ENCODE results near the gene PRC1.
A peak's percentile ranks its signal among the peaks of the same experiment; 100 is the strongest.

Gene PRC1

DNA sequence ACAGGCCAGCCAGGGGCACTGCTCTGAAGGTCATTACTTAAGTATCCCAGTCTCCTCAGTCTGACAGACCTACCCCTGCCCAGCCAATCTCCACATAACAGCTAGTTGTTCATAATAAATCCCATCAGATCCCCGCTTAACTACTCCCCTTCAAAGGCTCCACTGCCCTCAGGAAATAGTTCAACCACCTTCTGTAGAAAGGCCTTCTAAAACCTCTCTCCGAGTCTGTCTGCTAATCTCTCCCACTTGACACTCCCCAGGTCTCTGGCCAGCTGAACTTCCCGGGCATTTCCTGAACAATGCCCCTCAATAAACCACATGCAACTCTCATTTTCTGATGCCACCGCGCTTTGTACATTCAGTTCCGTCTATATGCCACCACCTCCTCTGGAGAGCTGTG, 6.0 kb downstream of the PRC1 start:
- no peak for DNase-seq

DNA sequence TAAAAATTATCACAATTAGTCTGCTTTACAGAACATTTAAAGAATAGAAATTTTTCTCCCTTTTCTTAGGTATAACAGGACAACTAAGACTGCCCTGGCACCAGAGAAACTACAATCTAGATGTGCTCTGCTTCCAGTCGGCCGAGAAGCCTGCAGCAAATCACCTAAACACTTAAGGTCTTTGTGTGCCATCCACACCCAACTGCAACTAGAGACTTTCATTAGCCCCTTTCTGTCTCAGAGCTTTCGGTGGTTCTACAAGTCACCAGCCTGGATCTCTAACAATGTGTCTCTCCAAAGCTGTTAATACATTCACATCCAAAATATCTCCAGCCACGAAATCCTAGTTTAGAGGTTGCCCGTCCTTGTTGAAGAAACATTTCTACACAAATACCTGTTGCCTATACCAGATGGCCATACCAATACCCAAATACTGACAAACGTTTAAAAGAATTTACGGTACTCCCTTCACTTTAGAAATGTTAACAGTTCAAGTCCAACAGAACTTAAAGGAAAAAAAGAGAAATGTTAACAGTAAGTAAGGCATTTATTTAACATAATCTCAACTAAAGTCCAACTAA, 6.7 kb downstream of the PRC1 start:
- DNase-seq = no peak

DNA sequence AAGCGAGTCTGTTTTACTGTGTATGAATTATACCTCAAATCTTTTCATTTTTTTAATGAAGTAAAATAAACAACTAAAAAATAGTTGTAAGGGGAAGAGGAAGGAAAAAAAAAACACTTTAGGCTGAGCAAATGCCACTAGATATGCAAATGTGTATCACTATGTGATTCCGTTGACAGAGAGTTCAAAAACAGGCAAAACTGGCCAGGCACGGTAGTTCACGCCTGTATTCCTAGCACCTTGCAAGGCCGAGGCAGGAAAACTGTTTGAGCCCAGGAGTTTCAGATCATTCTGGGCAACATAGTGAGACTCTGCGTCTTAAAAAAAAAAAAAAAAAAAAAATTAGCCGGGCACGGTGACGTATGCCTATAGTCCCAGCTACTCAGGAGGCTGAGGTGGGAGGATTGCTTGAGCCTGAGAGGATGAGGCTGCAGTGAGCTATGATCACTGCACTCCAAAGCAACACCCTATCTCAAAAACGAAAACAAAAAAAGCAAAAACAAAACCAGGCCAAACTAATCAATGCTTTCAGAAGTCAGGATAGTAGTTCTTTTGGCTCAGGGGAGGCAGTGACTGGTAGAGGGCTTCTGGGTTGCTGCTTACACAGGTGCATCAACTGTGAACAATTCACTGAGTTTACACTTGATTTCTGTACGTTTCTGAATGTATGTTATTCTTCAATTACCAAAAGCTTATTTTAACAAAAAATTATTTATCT, 7.4 kb downstream of the PRC1 start:
- no peak for DNase-seq

DNA sequence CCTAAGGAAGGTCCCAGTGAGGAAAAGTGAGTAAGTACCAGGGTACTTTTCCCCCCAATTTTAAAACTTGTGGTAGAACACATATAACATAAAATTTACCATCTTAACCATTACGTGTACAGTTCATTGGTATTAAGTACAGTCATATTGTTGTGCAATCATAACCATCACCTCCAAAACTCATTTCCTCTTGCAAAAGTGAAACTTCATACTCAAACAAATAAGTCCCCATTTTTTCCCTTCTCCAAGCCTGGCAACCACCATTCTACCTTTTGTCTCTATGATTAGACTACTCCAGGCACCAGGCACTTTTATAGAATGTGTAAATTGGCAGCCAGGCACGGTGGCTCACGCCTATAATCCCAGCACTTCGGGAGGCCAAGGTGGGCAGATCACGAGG, 12.2 kb downstream of the PRC1 start:
- DNase-seq = no peak

DNA sequence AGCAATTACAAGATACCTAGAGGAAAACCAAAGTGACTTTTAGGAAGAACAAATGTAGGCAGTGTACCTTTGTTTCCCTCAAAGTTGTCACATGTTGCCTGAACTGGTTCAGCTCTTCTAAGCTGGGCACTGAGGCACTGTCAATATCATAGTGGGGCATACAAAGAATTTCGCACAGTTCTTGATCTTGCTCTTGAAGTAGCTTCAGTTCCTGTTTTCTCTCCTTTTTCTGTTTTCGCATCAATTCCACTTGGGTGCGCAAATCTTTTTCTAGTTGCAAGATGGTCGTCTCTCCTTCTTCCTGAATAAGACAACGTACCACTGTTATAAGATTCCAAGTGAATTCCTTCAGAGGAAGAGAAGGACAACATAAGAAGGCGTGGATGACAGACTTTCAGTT, 12.7 kb downstream of the PRC1 start:
- DNase-seq = no peak

DNA sequence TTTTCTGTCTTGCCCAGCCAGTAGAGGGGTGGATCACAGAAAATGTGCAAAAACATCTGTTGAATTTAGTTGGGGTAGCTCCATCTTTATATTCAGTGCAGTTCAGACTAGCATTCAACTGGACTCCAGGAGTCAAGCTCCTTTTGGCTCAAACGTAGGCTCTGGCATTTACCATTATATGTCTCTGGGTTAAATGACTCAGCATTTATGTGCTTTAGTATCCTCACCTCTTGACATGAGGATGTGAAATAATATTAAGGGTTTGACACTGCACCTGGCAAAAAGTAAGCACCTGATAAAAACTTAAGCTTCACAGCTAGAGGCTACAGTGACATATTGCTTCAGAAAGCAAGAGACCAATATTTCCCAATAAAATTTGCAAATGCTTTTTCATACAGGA, 14.8 kb downstream of the PRC1 start:
- no peak for DNase-seq

DNA sequence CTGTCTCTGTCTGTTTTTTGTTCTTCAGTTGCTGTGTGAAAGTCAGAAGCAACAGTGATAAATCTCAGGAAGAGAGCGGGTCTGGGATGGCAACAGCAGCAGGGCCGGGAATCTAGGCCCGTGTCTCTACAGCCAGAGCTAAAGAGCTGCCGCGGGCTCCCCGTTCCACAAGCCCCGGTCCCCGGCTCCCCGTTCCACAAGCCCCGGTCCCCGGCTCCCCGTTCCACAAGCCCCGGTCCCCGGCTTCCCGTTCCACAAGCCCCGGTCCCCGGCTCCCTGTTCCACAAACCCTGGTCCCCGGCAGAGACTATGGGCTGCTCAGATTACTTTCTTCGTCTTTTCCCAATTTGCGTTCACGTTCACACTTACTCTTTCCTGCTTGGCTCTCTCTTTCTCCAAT, 20.1 kb downstream of the PRC1 start:
- DNase-seq = no peak

DNA sequence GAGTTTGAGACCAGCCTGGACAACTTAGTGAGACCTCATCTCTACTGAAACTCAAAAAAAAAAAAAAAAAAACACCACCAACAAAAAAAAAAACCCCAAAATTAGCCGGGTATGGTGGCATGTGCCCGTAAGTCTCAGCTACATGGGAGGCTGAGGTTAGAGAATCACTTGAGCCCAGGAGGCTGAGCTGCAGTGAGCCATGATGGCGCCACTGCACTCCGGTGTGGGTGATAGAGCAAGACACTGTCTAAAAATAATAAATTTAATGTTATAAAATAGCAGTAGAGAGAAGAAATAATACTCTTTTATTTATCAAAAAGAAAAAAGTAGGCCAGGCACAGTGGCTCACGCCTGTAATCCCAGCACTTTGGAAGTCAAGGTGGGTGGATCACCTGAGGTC, 22.2 kb downstream of the PRC1 start:
- no peak for DNase-seq

DNA sequence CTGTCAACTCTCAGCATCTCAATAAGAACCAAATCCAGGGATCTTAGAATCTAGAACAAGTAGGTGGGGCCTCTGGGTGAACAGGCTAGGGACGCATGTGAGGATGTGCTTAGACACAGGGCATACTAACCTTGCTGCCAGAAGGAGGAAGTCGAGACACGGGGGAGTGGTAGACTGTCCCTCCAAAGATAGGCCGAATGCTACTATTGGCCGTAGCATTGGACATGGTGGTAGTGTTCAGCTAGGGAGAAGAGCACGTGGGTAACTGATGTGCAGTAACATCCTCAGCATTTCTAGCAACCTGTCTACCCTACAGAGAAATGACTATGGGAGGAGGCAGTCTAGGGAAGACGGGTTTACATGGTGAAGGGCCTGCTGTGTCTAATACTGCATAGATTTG, 24.1 kb downstream of the PRC1 start:
- DNase-seq = no peak

DNA sequence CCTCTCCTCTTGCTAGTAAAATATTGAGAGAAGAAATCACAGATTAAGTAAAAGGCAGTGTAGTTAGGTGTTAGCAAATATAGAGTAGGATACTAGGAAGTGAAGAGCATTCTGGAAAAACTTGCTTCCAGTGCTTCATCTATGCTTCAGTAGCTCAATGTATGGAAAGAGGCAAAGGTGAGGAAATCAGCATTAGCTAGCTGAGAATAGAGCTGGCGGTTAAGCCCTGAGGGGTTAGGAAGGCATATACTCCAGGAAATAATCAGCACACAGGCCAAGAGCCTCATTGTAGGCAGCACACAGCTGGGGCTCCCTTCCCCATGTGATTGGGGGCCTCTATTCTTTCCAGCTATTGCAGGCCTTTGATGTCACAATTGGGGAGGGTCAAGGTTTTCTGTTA, 25.9 kb downstream of the PRC1 start:
- no peak for DNase-seq

DNA sequence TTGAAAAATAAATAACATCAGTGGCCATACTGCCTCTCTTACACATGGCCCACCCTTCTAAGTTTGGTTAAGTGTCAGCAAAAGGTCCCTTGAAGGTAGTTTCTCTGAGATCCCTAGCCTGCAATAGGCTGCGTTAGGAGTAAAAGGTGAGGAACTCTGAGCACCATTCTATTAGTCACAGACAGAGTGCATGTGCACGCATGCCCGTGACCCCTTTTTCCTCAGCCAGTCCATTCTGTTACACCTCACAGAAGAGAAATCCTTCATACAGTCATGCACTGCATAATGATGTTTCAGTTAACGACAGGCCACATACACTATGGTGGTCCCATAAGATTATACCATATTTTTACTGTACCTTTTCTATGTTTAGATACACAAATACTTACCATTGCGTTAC, 27.1 kb downstream of the PRC1 start:
- no peak for DNase-seq

DNA sequence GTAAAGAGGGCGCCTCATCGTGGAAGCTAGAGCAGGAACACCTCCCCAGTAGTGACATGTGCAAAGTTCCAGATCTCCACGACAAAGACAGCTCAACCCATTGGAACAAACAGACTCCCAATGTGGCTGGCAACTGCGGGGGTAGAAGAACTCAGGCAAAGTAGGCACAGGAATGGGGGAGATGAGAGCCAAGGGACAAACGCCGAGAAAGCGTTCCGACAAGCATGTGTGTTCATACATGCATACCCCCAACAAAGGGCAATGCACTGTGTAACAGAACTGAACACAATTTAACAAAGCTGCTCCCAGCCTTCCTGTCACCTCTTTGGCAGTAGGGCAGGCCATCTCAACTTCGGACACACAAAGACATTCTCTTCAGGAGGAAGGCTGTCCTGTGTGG, 28.1 kb downstream of the PRC1 start:
- no peak for DNase-seq

DNA sequence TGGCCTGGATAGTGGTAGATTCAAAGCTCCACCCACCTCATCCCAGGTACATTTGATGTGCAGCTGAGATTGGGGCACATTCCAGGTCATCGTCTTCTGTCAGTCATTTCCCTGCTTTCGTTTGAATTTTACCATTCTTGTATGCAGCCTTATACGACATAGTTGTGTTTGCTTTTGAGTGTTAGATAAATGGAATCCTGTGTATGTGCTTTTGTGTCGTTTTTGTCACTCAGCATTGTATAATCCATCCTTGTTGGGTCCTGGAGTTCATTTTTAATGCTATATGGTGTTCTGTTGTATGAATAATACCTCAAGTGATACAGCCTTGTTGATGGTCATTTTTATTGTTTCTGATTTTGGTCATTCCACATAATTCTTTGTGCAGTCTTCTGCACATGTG, 32.3 kb downstream of the PRC1 start:
- no peak for DNase-seq

DNA sequence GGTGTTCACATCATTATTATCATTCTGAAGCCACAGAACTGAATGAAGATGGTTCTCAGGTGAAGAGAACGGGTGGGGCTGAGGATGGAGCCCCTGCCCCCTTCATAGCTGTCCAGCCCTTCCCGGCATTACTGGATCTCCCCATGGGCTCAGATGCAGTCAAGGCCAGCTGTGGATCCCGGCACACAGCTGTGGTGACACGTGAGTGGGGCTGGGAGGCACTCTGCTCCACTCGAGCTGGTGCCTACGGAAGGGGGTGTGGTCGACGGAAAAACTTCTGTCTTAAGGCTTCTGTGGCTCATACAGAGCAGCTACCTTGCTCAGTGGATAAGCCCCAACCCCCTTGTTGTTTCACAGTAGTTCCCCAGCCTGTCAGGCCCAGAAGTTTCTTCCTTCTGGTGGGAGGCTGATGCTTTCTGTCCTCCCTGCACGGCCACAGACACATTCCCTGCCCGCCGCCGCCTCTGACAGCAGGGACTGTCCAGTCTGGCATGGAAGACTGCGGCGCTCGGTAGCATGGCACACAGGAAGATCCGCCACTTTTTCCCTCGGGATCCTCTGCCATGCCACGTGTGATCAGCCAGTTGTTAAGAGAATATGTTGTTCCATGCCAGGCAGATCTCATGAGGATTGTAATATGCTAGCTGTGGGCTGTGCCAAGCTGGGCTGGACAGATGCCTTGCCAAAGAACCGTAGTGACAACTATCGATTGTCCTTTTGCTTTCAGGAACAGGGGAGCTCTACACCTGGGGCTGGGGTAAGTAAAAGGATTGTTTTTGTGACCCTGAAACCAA, 33.8 kb downstream of the PRC1 start:
- no peak for DNase-seq

DNA sequence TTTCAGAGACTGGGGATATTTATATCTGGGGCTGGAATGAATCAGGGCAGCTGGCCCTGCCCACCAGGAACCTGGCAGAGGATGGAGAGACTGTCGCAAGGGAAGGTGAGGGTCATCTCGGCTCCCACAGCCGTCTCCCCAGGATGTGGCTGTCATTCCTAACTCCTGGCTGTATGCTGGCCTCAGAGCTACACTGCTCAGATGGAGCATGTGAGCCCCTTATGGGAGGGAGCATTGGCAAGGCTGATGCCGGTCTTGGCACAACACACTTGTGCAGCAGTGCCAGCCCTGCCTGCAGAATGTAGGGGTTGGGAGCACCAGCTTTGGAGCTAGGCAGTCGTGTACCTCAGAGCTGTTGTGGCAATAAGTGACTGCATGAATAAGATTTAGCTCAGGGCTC, 34.4 kb downstream of the PRC1 start:
- DNase-seq = no peak

DNA sequence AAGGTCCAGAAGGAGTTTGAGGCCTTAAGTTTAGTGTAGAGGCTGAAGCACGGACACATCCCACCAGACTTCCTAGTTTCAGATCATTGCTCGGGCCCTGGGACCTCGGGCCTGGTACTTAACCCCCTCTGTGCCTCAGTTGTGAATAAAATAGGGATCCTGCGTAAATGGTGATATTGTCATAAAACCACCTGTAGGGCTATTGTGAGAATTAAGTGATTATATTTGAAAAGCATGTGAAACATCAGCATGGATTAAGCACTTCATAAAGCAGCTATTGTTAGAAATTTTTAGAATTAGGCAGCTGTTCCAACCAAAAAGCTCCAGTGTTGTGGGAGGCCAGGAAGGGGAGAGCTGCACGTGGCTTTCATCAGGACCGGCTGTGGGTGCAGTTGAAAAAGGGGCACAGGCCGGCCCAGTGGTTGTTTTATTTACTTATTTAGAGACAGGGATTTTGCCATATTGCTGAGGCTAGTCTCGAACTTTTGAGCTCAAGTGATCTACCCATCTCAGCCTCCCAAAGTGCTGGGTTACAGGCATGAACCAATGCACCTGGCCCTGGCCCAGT, 35.2 kb downstream of the PRC1 start:
- DNase-seq = no peak

DNA sequence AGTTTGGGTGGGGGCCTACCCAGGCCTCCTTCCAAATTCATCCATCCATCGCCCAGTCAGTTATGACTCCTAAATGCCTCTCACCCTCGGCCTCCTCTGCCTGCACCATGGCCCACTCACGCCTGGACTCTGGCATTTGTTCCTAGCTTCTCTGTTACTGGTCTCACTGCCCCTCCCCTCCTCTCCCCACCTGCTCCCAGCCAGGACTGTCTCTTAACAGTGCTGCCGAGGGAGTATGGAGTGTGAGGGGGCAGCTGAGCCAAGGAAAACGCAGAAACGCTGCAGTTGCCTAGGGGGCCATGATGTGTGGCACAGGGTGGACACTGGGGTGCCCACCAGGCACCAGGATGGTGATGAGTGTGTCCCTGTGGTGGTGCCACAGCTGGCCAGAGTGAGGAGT, 36.5 kb downstream of the PRC1 start:
- DNase-seq = no peak

DNA sequence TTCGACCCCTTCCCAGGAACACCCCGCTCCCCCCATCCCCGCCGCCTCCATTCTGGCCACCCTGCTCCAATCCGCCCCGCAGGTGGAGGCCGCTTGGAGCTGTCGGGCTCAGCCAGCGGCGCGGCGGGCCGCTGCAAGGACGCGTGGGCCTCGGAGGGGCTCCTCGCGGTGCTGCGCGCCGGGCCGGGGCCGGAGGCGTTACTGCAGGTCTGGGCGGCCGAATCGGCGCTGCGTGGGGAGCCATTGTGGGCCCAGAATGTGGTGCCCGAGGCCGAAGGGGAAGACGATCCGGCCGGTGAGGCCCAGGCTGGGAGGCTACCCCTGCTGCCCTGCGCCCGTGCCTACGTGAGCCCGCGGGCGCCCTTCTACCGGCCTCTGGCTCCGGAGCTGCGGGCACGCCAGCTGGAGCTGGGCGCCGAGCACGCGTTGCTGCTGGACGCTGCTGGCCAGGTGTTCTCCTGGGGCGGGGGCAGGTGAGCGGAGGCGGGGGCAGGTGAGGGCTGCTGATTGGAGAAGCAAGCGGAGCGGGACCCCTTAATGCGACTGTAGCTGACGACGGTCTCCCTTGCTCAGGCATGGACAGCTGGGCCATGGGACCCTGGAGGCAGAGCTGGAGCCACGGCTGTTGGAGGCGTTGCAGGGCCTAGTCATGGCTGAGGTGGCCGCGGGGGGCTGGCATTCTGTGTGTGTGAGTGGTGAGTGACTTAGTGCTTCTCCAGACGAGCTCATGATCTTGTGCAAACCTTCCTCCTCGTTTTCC, 37.1 kb downstream of the PRC1 start:
- no peak for DNase-seq

DNA sequence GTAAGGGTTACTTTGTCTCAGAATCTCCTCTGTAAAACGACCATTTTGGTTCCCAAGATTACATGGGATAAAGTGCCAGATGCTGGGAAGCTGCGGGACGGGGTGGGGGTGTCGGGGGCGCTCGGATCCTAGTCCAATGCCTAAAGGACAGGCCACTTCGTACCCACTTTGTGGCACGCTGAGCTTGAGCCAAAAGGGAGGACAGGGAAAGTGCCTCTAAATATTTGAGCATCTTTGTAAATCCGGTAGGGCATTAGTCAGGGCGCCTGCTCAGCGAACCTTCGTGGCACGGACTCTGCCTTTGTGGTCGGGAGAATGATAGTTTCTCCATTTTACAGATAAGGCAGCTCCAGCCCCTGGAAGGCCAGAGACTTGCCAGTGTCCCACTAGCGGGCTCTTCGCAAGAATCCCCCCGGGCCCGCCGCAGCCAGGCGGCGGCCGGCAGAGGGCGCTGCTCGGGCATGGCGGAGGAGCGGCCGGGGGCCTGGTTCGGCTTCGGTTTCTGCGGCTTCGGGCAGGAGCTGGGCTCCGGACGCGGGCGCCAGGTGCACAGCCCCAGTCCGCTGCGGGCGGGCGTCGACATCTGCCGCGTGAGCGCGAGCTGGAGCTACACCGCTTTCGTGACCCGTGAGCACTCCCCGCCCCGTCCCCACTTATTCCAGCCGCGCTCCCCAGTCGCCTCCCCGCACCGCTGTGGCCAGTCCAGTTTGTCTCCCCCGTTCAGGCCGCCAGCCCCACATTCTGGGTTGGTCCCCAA, 37.9 kb downstream of the PRC1 start:
- peak in 5 of 6 experiments; percentile 28 to 57 (median 44) for DNase-seq

DNA sequence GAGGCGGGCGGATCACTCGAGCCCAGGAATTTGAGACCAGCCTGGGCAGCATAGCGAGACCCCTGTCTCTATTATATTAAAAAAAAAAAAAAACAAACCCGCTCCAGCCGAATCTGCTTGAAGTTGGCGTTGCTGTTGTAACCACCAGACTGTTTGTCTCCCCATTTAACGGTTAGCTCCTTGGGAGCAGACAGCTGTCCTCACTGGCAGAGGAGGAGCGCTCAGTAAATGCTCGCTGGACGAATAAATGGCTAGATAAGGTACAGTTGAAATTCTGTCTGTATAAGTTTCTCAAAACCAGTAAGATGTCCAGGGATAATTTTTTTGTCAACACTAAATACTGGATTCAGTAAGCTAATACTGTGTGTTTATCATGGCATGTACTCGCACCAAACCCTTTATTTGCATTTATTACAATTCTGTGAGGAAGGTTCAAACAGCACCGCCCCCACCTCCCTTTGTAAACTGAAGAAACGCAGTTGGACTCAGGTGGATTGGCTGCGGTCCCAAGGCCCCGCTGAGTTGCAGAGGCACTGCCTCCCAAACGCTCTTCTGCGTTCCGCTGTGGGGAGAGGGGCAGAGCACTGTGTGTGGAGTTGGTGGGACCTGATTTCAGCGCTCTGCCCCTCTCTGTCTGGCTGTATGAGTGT, 38.6 kb downstream of the PRC1 start:
- DNase-seq = no peak

DNA sequence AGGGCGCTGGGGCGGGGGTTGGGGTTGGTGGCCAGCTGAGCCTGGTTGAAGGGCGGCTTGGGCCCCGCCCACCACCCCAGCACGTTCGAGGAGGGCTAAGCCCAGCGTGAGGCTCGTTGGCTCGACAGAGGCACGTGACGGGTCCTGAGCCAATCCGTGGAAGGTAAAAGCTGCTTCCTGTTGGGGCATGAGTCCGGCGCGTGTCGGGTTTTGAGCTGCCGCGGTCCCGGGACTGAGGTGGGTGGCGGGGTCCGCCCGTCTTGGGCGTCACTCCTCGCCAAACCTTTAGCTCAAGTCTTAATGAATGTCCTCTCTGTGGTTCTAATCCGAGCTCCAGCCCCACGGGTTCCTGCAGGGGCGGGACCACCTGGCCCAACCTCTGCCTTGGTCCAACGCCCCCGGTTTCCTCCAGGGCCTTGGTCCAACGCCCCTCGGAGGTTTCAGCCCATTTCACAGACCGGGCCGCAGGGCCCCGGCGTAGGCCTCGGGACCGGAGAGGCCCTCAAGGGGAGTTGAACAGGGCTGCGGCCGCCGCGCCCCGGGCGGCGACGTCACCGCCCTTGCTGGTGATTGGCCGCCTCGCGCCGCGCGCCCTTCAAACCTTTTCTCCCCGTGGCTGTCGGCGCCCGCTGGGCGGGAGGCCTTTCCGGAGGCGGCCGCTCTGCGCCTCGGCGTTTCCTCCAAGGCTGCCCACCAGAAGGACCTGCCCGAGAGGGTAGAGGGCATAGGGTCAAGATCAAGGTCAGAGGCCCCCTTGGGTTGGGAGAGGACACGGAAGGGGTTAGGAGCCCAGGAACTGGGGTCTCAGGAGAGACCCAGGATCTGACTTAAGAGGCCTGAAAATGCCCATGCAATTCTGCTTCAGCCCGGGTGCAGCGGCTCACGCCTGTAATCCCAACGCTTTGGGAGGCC, 39.4 kb downstream of the PRC1 start, which contains the start of gene RCCD1:
Gene RCCD1 (plus strand): TSS at position 173 of the 912 bp plus-strand sequence. CDS start 1,851 bp downstream, outside the sequence.
- DNase-seq = peak; percentile 76 to 89 (median 82)
